Mucosa of descending colon (tissue), 3 donors: Measurements from ENCODE around the gene LYSMD1. TPM values are rescaled to one million over a fixed set of nuclear protein-coding genes. Genes with fewer than 3 reads are reported as not detected.

Experiments
- ATAC-seq: fragments of 200-7000 bp; cut with Tn5 transposase; one replicate; pipeline ENCODE4 v1.9.1; 2020; ENCODE audit warnings: mild to moderate bottlenecking, moderate library complexity
- DNase-seq, 3 donors: peaks; one replicate each; pipeline ENCODE4 v3.0.0-alpha.2; 2020
- H3K36me3 ChIP-seq: fragments of 200-600 bp; one replicate; pipeline ENCODE4 v1.8.0; 2021; ENCODE audit warnings: low read depth, mild to moderate bottlenecking
- H3K4me1 ChIP-seq: fragments of 200-600 bp; one replicate; pipeline ENCODE4 v1.8.0; 2021; ENCODE audit warnings: low read depth, mild to moderate bottlenecking
- H3K4me3 ChIP-seq: fragments of 200-600 bp; one replicate; pipeline ENCODE4 v1.8.0; 2021; ENCODE audit warnings: mild to moderate bottlenecking
- H3K9me3 ChIP-seq: fragments of 200-600 bp; one replicate; pipeline ENCODE4 v1.8.0; 2021; ENCODE audit warnings: mild to moderate bottlenecking
- intact Hi-C, 2 donors: fragments of 100-400 bp; cut with DNase I in 1 of 2; cut with micrococcal nuclease in 1 of 2; formaldehyde crosslinking; loops; one replicate each; pipeline versions ENCODE4 v1.11.0 to v1.11.1; 2022; cut with DNase I, micrococcal nuclease
- total RNA-seq, 3 donors: library from RNA; stranded (reverse); fragmentation: NEBNext Ultra II Directional in 2 of 3; extraction: Animal tissue kit (Norgen Biotek cat#: 25700) in 2 of 3; gene quantifications; one replicate each; pipeline versions ENCODE4 v1.2.1 to v1.2.4, GENCODE V29; 2021 to 2023
- TF ChIP-seq, protein P1 (sequence below): fragments of 200-600 bp; IDR thresholded peaks from one replicate; pipeline ENCODE4 v1.8.0; 2022; ENCODE audit warnings: antibody characterized with exemption, mild to moderate bottlenecking
- donor health status: DM: no; HTN: no; CAD: no; lungs with moderate emphysema.
- donor health status: DM: no; HTN: no; CAD: no.
- donor health status: DM: no; HTN: yes; CAD: no.

LYSMD1 gene
- total RNA-seq, 3 donors from 2014 or later: 7.6 to 14.0 (median 10.0) TPM

DNA sequence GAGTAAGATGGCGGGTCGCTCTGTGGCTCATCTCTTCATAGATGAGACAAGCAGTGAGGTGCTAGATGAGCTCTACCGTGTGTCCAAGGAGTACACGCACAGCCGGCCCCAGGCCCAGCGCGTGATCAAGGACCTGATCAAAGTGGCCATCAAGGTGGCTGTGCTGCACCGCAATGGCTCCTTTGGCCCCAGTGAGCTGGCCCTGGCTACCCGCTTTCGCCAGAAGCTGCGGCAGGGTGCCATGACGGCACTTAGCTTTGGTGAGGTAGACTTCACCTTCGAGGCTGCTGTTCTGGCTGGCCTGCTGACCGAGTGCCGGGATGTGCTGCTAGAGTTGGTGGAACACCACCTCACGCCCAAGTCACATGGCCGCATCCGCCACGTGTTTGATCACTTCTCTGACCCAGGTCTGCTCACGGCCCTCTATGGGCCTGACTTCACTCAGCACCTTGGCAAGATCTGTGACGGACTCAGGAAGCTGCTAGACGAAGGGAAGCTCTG, 6.9 kb downstream of the LYSMD1 start:
- H3K9me3 ChIP-seq: no peaks in the 10 kb centered on the region
- DNase-seq (peak in 1 of 3 donors; percentile 56), ATAC-seq (no peak)
- H3K4me3 ChIP-seq: no peak overlapping the region
- peaks cover 4% of the 10 kb centered on the region for H3K4me1 ChIP-seq
- TF ChIP-seq, protein P1, sequence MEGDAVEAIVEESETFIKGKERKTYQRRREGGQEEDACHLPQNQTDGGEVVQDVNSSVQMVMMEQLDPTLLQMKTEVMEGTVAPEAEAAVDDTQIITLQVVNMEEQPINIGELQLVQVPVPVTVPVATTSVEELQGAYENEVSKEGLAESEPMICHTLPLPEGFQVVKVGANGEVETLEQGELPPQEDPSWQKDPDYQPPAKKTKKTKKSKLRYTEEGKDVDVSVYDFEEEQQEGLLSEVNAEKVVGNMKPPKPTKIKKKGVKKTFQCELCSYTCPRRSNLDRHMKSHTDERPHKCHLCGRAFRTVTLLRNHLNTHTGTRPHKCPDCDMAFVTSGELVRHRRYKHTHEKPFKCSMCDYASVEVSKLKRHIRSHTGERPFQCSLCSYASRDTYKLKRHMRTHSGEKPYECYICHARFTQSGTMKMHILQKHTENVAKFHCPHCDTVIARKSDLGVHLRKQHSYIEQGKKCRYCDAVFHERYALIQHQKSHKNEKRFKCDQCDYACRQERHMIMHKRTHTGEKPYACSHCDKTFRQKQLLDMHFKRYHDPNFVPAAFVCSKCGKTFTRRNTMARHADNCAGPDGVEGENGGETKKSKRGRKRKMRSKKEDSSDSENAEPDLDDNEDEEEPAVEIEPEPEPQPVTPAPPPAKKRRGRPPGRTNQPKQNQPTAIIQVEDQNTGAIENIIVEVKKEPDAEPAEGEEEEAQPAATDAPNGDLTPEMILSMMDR: no peak
- intact Hi-C loops: no loop called here
- no peaks in the 10 kb centered on the region for H3K36me3 ChIP-seq

DNA sequence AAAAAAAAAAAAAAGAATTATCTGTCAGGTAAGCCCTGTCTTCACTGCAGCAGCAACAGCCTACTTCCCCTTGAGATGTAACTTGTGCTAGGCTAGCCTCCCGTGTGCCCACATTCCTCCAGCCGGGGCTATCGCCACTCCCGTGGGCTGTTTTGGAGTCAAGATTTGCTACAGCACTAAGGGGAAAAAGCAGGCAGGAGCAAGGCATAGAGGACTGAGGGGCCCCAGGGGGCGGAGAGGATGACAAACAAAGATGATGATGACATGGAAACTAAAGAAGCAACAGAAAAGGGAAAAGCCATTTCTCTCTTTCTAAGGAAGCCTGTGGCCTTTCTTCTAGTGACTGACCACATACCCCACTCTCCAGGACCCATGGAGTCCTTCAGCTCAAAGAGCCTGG, 7.4 kb downstream of the LYSMD1 start:
- DNase-seq (peak in 1 of 3 donors; percentile 18), ATAC-seq (no peak)
- intact Hi-C loops: no loop called here
- H3K4me1 ChIP-seq: peaks cover 4% of the 10 kb centered on the region
- H3K9me3 ChIP-seq: no peaks in the 10 kb centered on the region
- no peaks in the 10 kb centered on the region for H3K36me3 ChIP-seq
- no peak overlapping the region for H3K4me3 ChIP-seq
- TF ChIP-seq, protein P1: no peak

DNA sequence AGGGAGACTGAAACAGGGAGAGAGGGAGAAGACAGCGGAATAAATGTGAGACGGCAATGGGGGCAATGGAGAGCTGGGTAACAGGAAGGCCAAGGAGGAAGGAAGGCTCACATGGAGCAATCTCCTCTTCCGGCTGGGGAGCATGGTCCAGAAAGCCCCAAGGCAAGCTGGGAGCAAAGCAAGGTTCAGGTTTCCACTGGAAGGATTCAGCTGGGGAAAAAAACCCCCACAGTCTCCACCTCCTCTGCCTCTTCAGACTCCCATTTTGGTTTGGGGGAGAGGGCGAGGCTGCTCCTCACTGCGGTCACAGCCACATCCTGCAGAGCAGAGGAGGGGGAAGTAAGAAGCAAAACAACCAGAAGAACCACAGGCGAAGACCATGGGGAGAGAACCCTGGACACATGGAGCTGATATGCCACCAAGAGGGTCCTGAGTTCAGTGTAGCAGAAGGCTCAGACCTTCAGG, 8.6 kb downstream of the LYSMD1 start:
- intact Hi-C loops: no loop called here
- TF ChIP-seq, protein P1: no peak
- no peak overlapping the region for H3K4me3 ChIP-seq
- peak; percentile 44 to 71 (median 45) for DNase-seq
- H3K9me3 ChIP-seq: no peaks in the 10 kb centered on the region
- ATAC-seq: peak; percentile 61
- peaks cover 4% of the 10 kb centered on the region for H3K4me1 ChIP-seq
- no peaks in the 10 kb centered on the region for H3K36me3 ChIP-seq

DNA sequence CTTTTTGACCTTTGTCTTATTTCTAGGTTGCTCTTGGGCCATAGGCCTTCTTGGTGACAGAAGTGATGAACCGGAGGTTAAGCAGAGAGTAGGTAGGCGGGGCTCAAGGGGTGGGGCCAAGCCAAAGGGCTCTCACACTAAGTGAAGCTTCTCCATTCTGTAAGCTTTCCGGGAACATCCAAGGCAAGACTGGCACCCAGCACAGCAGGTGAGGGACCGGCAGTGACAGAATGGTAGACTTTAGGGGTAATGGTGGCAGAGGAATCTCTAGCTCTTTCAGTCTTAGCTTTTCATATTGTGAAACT, 9.2 kb downstream of the LYSMD1 start, which contains the start of gene TNFAIP8L2:
TSS of gene TNFAIP8L2 (plus strand) at position 135 of the 305 bp plus-strand sequence. CDS start 2,049 bp downstream, outside the sequence.
- H3K36me3 ChIP-seq: no peaks in the 10 kb centered on the region
- H3K9me3 ChIP-seq: no peaks in the 10 kb centered on the region
- no peak within 1 kb of the TSS for H3K4me3 ChIP-seq
- ATAC-seq: peak; percentile 88
- TF ChIP-seq, protein P1: no peak
- intact Hi-C loops: no loop called here
- DNase-seq: peak; percentile 75 to 88 (median 83)
- H3K4me1 ChIP-seq: peaks cover 4% of the 10 kb centered on the region

DNA sequence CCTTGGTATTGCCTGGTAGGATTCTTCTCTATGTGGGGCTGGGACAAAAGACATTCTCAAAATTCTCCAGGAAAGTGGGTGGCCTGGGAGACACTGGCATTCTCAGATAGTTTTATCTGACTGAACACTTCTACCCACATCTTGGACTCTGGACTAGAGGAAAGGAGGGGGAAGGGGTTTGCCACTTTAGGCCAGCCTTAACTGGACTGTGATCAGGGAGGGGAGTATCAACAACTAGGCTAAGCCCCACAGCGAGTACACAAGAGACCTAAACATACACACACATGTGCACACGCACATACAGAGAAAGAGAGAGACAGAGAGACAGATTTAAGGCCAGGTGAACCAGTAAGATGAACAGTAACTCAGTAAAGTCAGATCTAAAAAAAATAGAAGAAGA, 18.0 kb downstream of the LYSMD1 start:
- TF ChIP-seq, protein P1: no peak
- DNase-seq (no peak), ATAC-seq (no peak)
- Histone ChIP-seq H3K4me3 (no peak overlapping the region), H3K36me3 (no peaks in the 10 kb centered on the region), H3K9me3 (no peaks in the 10 kb centered on the region), H3K4me1 (peaks cover 11% of the 10 kb centered on the region)
- intact Hi-C loops: no loop called here

DNA sequence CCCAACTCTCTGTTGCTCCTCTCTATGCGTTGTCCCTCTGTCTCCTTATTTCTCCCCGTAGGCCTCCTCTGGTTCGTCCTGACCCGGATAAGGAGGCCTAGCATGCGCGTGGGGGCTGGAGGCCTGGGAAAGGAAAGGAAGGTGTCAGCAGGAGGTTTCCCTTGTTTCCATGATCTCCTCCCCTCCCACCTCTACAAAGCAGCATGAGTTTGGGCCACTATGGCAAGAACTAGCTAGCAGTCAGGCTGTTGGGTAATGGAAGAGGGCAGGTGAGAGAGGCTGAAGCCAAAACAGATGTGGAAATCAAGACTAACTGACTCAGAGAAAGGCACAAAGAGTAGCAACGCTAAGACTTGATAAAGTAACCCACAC, 18.6 kb downstream of the LYSMD1 start:
- Histone ChIP-seq H3K9me3 (no peaks in the 10 kb centered on the region), H3K4me1 (peaks cover 11% of the 10 kb centered on the region), H3K36me3 (no peaks in the 10 kb centered on the region), H3K4me3 (peak overlapping the region; percentile 35)
- intact Hi-C loops: no loop called here
- TF ChIP-seq, protein P1: no peak
- DNase-seq: no peak
- ATAC-seq: no peak
